ENCODE measurements around the gene BCAS2.
"Not testable (repeated sequence)": the region's sequence is repeated elsewhere in the genome, so short reads cannot be mapped to it uniquely, and the experiment has no call there.

The BCAS2 gene

DNA sequence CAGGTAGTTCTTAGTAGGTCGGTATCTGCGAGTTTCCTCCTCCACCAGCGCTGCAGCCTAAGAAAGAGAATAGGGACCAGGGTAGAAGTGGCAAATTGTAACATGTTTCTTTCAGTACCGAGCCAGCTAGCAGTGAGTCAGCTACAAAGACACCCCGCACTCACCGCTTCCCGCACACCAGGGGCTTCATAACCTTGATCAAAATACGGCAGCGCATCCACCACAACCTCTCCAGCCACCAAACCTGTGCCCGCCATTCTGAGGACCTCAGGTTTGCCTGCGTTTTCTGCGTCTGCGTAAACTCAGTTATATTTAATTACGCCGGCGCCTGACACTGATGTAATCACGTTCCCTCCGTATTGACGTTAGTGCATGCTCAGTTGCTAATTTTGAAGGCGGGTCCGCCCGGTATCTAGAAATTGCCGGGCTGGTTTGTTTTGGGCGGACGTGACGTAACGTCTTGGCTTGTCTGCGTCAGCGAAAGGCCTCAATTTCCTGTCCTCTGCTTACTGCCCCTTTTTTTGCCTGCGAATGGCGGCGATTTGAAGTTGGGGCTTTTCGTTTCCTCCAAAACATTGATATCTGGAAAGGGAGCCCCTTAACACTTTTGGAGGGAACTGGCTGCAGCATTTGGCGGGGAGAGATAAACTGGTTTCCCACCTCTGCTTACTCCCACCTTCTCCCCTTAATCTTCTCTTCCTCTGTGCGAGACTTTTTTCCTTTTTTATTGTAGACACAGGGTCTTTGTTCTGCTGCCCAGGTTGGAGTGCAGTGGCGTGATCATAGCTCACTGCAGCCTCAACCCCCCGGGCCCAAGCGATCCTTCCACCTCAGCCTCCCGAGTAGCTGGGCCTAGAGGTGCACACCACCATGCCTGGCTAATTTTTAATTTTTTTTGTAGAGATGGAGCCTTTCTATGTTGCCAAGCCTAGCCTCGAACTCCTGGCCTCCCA lies at the start of gene BCAS2:
TSS of gene BCAS2 (minus strand) at position 281 of the 953 bp plus-strand sequence. CDS start at position 257, 24 bp downstream.
- DNase-seq: peak; percentile 93 to 96

DNA sequence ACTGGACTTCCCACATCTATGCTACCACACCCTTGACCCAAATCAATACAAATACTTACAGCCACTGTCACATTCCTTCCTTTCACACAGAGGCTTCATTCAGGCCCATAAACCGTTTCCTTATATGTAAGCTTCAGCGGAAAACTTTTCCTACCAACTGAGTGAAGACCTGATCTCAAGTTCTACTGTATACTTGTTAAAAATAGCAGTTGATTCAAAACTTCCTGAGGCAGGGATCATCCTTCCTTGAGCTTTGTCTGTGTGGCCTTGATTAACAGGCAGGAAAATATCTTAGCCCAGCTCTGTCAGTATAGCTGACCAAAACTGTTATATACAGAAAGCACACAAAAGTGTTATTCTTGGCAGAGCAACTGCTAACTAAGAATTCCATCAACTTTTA lies 45.7 kb upstream of the BCAS2 start:
- no peak for DNase-seq

DNA sequence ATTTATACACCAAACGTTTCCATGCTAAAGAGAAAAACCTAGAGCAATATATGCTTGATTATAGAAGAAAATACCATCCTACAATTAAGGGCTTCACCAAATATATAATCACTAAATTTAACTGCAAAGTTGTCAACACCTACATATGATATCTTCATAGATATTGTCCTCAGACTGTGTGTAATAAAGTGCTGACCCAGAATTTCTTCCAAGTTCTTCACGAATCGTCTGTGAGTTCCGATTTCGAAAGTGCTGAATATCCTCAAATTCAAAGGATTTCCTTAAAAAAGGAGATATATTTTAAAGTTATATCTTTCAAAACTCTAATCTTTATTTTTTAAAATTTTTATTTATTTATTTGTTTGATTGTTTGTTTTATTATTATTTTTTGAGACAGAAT lies 41.9 kb upstream of the BCAS2 start:
- no peak for DNase-seq

DNA sequence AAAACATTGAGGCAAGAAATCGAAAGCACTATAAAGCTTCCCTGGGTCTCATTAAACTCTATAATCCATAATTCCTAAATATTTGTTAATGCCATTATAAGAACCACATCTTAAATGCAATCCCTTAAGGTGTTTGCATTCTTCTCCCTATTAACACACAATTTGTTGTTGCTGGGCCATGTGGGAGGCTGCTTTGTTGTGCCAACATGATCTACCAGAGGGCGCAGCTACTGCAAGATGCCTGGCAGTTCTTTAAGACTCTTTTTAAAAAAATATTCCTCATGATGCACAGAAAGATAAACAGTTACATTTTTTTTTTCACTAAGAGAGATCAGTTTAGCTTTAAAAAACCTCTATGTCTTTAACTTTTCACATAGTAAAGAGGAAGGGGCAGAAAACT lies 39.0 kb upstream of the BCAS2 start:
- DNase-seq: no peak

DNA sequence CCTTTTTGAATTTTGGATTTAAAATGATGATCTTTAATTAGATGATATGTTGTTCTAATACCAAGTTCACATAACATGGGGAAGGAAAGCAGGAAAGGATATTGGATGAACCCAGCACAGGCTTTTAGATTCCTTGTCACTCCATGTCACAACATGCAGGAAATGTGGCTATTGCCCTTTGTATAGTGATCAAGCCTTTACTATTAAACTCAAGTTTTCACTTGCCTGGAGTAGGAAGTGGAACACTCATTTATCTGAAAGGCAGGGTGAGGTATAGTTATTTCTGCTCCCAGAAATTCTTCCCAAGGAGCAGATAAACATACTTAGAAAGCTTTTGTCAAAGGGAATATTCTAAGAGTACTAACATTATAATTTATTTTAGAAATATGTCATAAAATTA lies 37.2 kb upstream of the BCAS2 start:
- no peak for DNase-seq

DNA sequence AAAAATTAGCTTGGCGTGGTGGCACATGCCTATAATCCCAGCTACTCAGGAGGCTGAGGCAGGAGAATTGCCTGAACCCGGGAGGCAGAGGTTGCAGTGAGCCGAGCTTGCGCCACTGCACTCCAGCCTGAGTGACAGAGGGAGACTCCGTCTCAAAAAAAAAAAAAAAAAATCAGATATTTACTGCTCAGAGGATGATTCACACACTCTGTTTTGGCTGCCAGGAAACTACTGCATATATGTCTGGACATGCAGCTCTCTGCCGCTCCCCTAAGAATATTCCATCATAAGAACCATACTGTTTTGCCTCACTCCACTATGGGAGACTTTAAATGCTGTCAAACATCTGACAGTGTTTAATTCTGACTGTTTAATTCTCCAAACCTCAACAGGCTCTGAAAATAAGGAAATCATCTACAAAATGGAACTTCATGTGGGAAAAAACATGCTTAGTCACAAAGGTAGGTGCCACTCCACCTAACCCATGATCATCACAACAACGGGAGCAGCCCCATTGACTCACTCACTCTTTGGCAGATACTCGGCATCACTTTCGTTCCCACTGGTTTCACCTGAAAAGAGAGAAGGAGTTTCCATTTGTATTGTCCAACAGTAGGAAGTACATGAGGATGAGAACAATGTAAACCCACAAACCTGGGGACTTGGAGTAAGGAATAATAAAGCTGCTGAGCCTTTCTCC lies 29.3 kb upstream of the BCAS2 start:
- no peak for DNase-seq

DNA sequence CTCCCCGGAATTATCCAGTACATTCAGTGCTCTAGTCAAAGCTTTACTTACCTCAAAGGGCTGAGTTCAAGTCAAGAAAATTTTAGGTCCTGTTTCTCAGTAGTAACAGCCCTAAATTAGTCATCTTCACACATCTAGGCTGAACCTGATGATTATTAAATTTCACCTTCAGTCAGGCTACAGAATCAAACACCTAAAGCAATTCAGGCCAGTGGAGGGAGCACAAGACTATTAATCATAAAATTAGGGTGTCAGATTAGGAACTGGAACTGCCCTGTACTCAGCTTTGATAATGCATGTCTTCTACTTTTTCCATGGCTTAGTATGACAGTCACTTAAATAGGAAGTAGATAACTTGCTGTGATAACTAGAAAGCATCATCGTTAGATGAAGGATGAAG lies 28.4 kb upstream of the BCAS2 start:
- DNase-seq: no peak

DNA sequence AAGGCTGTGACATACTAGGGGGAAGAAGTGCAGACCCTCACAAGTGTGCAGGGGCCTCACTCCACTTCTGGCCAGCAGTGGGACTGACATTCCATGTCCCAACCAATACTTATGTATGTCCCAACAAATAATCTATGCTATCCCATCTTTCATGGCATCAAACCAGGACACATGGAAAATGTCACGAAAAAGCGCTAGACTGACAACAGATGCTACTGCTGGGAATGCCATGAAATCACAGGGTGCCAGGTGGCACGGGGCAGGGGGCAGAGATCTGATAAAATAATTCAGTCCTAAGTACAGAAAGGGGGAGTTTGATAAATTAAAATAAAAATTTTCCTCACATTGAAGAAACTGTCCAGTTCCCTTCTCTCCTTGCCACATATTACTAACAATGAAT lies 27.6 kb upstream of the BCAS2 start:
- no peak for DNase-seq

DNA sequence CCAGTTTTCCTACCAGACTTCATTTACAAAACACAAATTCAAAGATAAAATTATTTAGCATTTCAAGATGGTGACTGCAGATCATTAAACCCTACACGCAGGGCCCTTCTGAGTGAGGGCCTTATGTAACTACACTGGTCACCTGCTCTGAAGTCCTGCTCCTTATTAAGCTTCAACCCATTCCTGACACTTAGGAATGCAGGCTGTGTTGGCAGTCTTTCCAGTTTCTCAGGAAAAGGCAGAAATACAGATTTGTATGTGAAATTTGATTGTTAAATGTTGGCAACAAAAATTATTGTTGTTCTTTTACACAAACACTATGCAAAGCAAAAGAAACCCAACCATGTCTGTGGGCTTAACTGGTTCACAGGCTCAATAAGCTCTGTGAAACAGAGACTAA lies 25.8 kb upstream of the BCAS2 start:
- DNase-seq: no peak

DNA sequence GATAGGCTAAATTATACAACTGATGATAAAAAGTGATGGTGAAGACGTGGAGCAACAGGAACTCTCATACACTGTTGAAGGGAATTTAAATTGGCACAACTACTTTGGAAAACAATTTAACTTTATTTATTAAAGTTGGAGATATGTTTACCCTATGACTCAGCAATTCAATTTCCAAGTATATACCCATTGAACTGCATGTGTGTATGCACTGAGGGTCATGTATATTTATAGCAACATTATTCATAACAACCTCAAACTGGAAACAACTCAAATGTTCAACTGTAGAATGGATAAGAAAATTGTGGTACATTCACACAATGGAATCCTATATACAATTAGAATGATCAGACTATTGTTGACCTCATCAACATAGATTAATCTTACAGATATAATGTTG lies 16.5 kb upstream of the BCAS2 start:
- DNase-seq: no peak

DNA sequence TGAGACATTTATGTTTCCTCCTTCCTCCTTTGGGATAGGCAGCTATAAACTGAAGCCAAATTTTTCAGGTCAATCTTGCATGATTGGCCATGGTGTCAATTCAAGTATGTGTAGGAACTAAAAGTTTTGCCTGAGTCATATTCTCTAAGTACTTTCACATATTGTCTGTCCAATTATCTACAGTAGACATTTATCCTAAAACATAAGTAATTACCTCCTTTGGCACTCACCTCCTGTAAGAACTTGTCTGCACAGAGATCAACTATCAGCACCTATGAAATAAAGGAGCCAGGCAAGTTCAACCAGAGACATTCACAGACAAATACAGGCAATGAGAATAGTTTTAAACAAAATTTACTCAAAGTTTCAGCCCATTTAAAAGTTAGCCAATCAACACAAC lies 14.2 kb upstream of the BCAS2 start:
- no peak for DNase-seq

DNA sequence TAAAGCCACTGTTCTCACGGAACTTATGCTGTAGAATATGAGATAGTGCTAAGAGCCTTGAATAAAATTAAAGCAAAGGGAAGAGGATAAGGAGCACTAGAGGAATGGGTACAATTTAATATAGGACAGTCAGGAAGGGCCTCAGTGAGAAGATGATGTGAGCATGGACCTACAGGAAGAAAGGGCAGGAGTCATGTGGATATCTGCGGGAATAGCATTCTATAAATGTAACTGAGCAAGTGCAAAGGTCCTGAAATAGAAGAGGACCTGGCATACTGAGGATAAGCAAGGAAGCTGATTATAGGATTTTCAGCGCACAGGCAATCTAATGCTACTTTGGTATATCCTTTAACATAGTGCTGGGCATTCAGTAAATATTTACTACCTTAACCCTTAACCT lies 12.6 kb upstream of the BCAS2 start:
- DNase-seq: no peak

DNA sequence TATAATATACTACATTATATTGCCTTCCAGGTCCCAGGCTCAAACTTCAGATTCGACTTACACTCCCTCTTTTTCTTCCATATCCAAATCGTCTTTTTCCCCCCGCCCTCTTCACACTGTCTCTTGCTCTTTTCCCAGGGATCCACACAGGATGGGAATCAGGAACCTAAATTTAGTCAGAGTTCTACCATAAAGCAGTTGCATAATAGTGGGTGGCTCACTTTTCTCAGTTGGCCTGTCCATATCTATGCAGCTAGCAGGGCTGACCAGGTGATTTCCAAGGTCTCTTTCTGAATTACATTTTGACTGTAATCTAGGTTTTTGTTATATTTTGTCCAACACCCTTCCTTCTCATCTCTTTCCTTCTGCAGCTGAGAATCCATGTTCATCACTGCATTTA lies 7.7 kb upstream of the BCAS2 start:
- no peak for DNase-seq

DNA sequence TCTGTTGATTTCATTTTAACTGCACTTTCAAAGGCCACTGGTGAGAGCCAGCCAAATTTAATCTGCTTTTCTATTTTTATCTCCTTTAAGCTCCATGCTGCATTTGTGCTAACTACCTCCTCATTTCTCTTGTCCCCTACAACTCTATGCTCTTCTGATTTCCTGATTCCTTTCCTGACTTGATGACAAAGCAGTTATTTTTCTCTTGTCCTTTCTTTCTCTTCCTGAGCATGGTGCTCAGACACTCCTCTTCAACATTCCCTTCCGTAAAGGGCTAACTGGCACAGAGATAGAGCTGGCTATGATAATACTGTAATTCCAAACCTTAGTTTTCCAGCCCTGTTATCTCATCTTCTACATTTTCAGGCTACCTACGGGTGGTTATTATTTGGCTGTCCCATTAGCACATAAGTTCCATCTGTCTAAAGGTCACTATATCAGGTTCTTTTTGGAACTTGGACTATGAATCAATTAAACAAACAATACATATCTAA lies 6.8 kb upstream of the BCAS2 start:
- DNase-seq: no peak

DNA sequence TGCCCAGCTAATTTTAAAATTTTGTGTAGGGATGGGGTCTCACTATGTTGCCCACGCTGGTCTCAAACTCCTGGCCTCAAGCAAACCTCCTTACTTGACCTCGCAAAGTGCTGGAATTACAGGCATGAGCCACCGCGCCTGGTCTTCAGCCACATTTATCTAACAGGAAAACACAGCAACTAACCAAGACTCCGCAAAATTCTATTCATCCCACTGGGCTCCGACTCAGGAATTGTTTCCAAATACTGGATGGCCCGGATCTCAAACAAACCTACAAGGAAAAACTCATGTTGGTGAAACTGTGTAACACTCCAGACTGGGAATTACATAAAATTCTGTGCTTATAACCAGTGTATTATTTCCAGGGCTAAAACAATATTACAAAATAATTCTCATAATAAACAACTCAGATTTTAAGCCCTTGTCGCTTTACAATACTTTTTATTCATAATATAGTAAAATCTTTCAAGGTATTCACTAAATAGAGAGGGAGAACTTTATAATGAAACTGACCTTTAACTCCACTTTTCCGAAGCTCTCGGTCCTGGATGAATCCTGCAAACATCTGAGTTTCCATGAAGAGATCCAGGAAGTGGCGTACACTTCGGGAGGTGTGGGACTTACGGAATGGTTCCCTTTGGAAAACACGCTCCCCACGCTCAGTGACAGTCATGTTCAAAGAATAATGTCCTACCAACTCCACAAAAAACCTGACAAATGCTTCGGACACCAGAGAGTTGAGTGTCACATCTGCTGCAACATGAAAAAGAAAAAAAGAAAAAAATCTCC lies 6.0 kb upstream of the BCAS2 start:
- no peak for DNase-seq

DNA sequence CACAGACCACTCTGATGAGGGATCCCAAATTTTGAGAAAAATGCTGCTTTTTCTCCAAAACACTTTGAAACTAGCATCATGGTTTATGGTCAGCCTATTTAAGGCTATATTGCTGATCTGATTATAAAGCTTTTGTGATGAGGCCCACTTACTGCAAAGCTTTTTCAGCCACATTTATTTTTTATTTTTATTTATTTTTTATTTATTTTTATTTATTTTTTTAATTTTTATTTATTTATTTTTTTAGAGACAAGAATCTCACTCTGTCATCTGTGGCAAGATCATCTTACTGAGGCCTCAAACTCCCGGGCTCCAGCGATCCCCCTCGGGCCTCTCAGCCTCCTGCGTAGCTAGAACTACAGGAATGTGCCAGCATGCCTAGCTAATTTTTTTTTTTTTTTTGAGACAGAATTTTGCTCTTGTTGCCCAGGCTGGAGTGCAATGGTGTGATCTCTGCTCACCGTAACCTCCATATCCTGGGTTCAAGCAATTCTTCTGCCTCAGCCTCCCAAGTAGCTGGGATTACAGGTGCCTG lies 5.2 kb upstream of the BCAS2 start:
- no peak for DNase-seq

DNA sequence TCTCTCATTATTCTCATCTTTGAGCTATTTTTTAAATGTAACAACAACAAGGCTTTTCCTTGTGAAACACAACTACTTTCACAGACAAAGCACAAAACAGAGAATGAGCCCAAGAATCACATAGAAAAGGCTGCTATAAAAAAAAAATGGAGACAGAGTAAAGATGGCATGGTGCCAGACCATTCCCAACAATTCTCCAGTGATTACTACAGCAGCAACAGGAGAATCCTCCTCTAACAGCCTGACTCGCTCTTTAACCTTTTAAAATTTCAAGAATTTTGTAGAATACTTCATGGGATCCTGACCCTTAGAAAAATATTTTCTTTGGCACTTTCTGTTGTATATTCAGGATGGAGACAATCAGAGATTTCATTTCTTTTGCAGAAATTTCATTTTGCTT lies 3.8 kb upstream of the BCAS2 start:
- no peak for DNase-seq

DNA sequence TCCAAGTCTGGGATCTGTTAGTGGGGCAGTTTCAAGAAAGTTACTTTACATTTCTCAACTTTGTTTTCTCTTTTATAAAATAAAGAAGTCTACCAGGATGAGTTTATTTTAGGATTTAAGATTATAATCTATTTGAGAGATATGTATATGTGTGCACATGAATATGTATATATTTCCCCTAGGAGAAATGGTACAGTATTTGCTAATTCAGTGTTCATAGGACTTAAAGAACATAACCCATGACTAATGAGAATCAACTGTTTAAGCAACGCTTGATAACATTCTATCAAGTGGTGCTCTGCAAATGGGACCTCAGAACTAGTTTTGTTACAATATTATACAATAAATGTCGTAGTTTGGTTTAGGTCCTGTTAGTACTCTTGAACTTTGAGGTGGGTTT lies 7.0 kb downstream of the BCAS2 start:
- DNase-seq: no peak

DNA sequence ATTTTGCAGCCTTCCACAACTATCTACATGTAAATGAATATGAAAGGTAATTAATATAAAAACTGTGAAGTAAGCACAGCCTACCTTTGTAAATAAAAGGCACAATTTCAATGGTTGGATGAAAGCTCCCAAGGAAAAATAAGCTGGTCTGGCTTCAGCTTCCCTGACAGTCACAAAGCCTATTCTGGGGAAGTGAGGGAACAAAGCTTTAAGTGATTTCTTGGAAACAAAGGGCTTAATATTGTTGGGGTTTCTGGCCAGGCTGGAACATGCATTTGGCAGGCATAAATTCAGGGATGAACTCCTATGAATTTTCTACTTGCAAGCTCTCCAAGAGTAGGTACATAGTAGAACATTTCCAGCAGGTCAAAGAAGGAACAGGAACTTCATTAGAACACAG lies 17.3 kb downstream of the BCAS2 start:
- DNase-seq: no peak

DNA sequence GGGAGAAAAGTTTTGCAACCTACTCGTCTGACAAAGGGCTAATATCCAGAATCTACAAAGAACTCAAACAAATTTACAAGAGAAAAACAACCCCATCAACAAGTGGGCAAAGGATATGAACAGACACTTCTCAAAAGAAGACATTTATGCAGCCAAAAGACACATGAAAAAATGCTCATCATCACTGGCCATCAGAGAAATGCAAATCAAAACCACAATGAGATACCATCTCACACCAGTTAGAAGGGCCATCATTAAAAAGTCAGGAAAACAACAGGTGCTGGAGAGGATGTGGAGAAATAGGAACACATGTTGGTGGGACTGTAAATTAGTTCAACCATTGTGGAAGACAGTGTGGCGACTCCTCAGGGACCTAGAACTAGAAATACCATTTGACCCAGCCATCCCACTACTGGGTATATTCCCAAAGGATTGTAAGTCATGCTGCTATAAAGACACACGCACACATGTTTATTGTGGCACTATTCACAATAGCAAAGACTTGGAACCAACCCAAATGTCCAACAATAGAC lies 18.4 kb downstream of the BCAS2 start:
- not testable (repeated sequence) for DNase-seq

DNA sequence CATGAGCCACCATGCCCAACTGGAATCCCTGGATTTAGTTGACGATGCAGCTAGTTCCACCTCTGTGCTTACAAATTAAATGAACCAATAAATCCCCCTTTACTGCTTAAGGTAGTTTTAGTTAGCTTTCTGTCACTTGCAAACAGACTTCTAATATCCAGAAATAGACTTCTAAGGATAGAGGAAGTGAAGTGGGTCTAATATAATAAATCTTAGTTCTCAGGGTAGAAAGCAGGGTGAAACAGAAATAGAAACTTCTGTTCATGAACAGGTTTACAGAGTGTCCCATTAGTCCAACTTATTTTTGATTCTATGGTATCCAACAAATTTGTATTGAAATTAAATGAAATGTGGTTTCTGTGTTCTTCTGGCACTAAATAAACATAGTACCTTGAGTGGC lies 20.1 kb downstream of the BCAS2 start:
- DNase-seq: no peak

DNA sequence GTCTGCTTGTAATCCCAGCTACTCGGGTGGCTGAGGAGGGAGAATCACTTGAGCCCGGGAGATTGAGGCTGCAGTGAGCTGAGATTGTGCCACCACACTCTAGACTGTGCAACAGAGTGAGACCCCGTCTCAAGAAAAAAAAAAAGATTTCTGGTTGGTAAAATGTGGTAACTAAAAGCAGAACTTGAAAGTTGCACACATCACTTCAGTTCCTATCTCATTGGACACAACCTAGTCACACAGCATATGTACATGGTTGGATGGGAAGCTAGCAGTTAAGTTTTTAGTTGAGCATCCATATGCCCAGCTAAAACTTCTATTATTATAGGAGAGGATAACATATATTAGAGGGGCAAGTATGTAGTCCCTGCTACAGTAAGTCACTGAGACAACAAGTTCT lies 22.1 kb downstream of the BCAS2 start:
- DNase-seq: no peak

DNA sequence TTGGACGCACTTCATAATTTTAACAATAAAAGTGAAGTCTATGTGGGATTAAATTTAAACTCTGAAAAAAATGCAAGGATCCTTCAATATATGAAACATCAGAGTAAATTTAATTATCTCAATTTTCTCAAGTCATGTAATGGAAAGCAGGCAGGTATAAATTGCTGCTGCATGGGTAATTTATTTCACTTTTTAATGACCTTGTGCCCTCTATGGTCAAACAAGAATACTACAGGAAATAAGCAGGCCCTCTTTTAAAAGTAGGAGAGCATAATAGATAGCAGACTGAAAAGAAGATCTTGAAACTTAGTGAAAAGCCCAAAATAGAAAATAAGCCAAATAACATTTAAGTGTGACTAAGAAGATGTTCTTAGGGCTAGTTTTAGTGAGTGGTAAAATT lies 22.9 kb downstream of the BCAS2 start:
- DNase-seq: no peak
